Uterus (tissue), 2 donors: ENCODE measurements around the gene CCDC149.

Experiments used
- POLR2A ChIP-seq, 2 donors: fragments of 450-650 bp; IDR thresholded peaks; one replicate each; pipeline ENCODE4 v1.6.1; 2016; ENCODE audit warnings: antibody characterized with exemption in 2 of 2, mild to moderate bottlenecking in 1 of 2, moderate library complexity in 1 of 2
- TF ChIP-seq, protein P1 (sequence below), 4 experiments: fragments of 200-600 bp in 2 of 4; fragments of 450-650 bp in 2 of 4; sonication (generic) in 2 of 4; IDR thresholded peaks; one replicate each; pipeline ENCODE4 v1.5.1; 2016 to 2019; ENCODE audit warnings: antibody characterized with exemption in 4 of 4, mild to moderate bottlenecking in 2 of 4, moderate library complexity in 1 of 4

DNA sequence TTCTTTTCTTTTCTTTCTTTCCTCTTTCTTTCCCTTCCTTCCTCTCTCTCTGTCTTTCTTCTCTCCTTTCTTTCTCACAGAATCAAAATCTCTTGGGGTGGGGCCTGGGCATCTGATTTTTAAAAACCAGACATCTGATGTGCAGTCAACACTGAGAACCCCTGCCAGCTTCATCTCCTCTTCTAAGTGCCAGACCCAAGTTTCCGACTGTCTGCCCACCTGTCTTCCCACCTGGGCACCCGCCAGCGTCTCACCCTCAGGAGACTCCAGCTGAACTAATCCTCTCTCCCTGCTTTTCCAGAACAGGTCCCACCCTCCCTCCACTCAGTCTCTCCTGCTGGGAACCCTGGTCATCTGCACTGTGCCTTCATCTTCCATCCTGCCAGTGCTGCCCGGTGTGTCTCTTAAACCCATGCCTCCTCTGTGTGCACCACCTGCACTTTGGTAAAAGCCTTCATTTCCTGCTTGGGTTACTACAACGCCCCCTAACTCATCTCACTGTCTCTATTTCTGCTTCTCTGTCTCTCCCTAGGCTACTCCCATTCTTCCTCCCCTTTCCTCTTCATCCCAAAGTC lies 114.7 kb downstream of the CCDC149 start:
- TF ChIP-seq, protein P1, sequence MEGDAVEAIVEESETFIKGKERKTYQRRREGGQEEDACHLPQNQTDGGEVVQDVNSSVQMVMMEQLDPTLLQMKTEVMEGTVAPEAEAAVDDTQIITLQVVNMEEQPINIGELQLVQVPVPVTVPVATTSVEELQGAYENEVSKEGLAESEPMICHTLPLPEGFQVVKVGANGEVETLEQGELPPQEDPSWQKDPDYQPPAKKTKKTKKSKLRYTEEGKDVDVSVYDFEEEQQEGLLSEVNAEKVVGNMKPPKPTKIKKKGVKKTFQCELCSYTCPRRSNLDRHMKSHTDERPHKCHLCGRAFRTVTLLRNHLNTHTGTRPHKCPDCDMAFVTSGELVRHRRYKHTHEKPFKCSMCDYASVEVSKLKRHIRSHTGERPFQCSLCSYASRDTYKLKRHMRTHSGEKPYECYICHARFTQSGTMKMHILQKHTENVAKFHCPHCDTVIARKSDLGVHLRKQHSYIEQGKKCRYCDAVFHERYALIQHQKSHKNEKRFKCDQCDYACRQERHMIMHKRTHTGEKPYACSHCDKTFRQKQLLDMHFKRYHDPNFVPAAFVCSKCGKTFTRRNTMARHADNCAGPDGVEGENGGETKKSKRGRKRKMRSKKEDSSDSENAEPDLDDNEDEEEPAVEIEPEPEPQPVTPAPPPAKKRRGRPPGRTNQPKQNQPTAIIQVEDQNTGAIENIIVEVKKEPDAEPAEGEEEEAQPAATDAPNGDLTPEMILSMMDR (IDR thresholded peaks at IDR 0.05), result no peak
- no peak for TF ChIP-seq POLR2A (IDR thresholded peaks at IDR 0.05)
